Esophagus muscularis mucosa (tissue), 4 donors: ENCODE data around the gene ST6GALNAC6. TPM values are rescaled to one million over a fixed set of nuclear protein-coding genes. Genes with fewer than 3 reads are reported as not detected.

ENCODE experiments used
- DNase-seq: peaks from one replicate; pipeline ENCODE4 v3.0.0-alpha.2; 2017; ENCODE audit errors: extremely low spot score
- H3K27ac ChIP-seq, 4 donors: fragments of 200-600 bp; sonication (generic); replicated peaks in 1 of 4; 1 replicate in 3 of 4; 2 replicates in 1 of 4; pipeline ENCODE4 v1.5.1; 2016 to 2019; ENCODE audit warnings: mild to moderate bottlenecking in 1 of 4
- H3K27me3 ChIP-seq, 4 donors: fragments of 200-600 bp; sonication (generic); one replicate each; pipeline versions ENCODE4 v1.5.1 to v1.6.0; 2016 to 2019
- H3K36me3 ChIP-seq, 4 donors: fragments of 200-600 bp; sonication (generic); one replicate each; pipeline ENCODE4 v1.5.1; 2016 to 2019
- H3K4me1 ChIP-seq, 4 donors: fragments of 200-600 bp; sonication (generic); one replicate each; pipeline ENCODE4 v1.5.1; 2016 to 2019
- H3K4me3 ChIP-seq, 4 donors: fragments of 200-600 bp; sonication (generic); 1 replicate in 2 of 4; 2 replicates in 2 of 4; pipeline ENCODE4 v1.5.1; 2016 to 2019; ENCODE audit warnings: mild to moderate bottlenecking in 4 of 4, moderate library complexity in 1 of 4
- H3K9me3 ChIP-seq, 4 donors: fragments of 200-600 bp; sonication (generic); 1 replicate in 3 of 4; 2 replicates in 1 of 4; pipeline ENCODE4 v1.5.1; 2016 to 2019
- CTCF ChIP-seq, 3 experiments: fragments of 200-600 bp in 2 of 3; fragments of 450-650 bp in 1 of 3; sonication (generic) in 2 of 3; IDR thresholded peaks; one replicate each; pipeline ENCODE4 v1.5.1; 2017 to 2019; ENCODE audit warnings: antibody characterized with exemption in 3 of 3, mild to moderate bottlenecking in 2 of 3, moderate library complexity in 1 of 3
- EP300 ChIP-seq: sonication (generic); formaldehyde crosslinking; IDR thresholded peaks from one replicate; pipeline ENCODE4 v1.6.1; 2017; ENCODE audit warnings: antibody characterized with exemption
- POLR2A ChIP-seq: fragments of 450-650 bp; IDR thresholded peaks from one replicate; pipeline ENCODE4 v1.6.1; 2017; ENCODE audit warnings: antibody characterized with exemption, moderate library complexity, mild to moderate bottlenecking, low read depth
- POLR2AphosphoS5 ChIP-seq, 2 donors: sonication (generic); formaldehyde crosslinking; IDR thresholded peaks; one replicate each; pipeline ENCODE4 v1.6.1; 2017; ENCODE audit warnings: antibody characterized with exemption in 2 of 2
- WGBS: methylation state at CpG from one replicate; pipeline ENCODE4 v1.1.5; 2018; 5-methylcytosine and 5-hydroxymethylcytosine counted together
- intact Hi-C: fragments of 100-400 bp; cut with DNase I; formaldehyde crosslinking; loops from one replicate; pipeline ENCODE4 v1.15.1; 2023
- small RNA-seq, 3 donors: library from RNA; depleted of rRNA; stranded (forward); fragments of <200 nt; gene quantifications; one replicate each; pipeline ENCODE3, GENCODE V24; 2016
- total RNA-seq, 4 donors: library from RNA; depleted of rRNA; stranded (reverse); fragments of >200 nt; gene quantifications; one replicate each; pipeline versions ENCODE4 v1.1.0 to v1.2.1, GENCODE V29; 2016

ST6GALNAC6 gene
- total RNA-seq, 4 donors from 2014 or later, result 95.9 to 169 (median 125) TPM

- H3K27ac ChIP-seq, result peak overlapping the region; percentile 75 to 87 (median 80)
- H3K9me3 ChIP-seq, result no peaks in the 10 kb centered on the region
- no peaks in the 10 kb centered on the region for H3K27me3 ChIP-seq
- intact Hi-C loops, result no loop called here
- H3K4me1 ChIP-seq, result peaks cover 70 to 95% (median 90%) of the 10 kb centered on the region in 4 donors
- no peak for DNase-seq
- TF ChIP-seq CTCF (IDR thresholded peaks at IDR 0.05), result no peak
- TF ChIP-seq POLR2A, result no peak
- TF ChIP-seq EP300, result no peak
- no peak for TF ChIP-seq POLR2AphosphoS5 (IDR thresholded peaks at IDR 0.05)
- peak overlapping the region in 3 of 4 donors; percentile 15 to 26 (median 23) for H3K4me3 ChIP-seq
- peaks cover 0 to 29% (median 6%) of the 10 kb centered on the region in 4 donors for H3K36me3 ChIP-seq
- WGBS, result 56% methylated on average over 17 of the region's 17 CpGs
These were observed 63.3 kb downstream of the ST6GALNAC6 start for GRCh38 chr9:127835991-127836516.

Small RNAs within 50 kb of the gene (small RNA-seq; reads per million reads assigned to genes)
- gene MIR4672 (0 to 0.34 (median 0) reads per million in 3 donors), gene RNA5SP296 (0 reads per million in 3 donors)

Other genes starting within 250 kb of the ST6GALNAC6 start
- gene CFAP157, start 192.6 kb downstream of the ST6GALNAC6 start, total RNA-seq, result under 1 TPM in 2 of 4 donors, not detected in 2; 0.26 to 0.42 TPM
- 10 to 100 TPM; 16.8 to 23.5 (median 20.5) TPM for gene PTRH1, start 183.9 kb downstream of the ST6GALNAC6 start, total RNA-seq
- gene TTC16, start 183.5 kb downstream of the ST6GALNAC6 start, total RNA-seq, result under 1 TPM in 3 of 4 donors, not detected in 1; under 0.01 to 0.17 (median 0.11) TPM
- 1 to 10 TPM; 5.4 to 9.2 (median 7.0) TPM for gene TOR2A, start 164.3 kb downstream of the ST6GALNAC6 start, total RNA-seq
- gene SH2D3C, start 120.9 kb downstream of the ST6GALNAC6 start, total RNA-seq, result 10 to 100 TPM in 3 of 4 donors, 1 to 10 TPM in 1; 5.0 to 18.1 (median 14.3) TPM
- gene CDK9, start 113.6 kb downstream of the ST6GALNAC6 start, total RNA-seq, result 10 to 100 TPM; 54.4 to 79.6 (median 71.7) TPM
- gene FPGS, start 96.7 kb downstream of the ST6GALNAC6 start, total RNA-seq, result 10 to 100 TPM; 36.1 to 56.3 (median 50.1) TPM
- gene ENG, start 44.9 kb downstream of the ST6GALNAC6 start, total RNA-seq, result 10 to 100 TPM; 36.5 to 91.2 (median 78.3) TPM
- gene AK1, start 21.9 kb downstream of the ST6GALNAC6 start, total RNA-seq, result 10 to 100 TPM; 37.4 to 75.0 (median 56.0) TPM
- gene ST6GALNAC4, start 17.4 kb upstream of the ST6GALNAC6 start, total RNA-seq, result 10 to 100 TPM; 20.3 to 44.8 (median 35.9) TPM
- 1 to 10 TPM; 1.3 to 2.8 (median 2.2) TPM for gene PIP5KL1, start 31.2 kb upstream of the ST6GALNAC6 start, total RNA-seq
- 10 to 100 TPM in 1 of 4 donors, 1 to 10 TPM in 3; 6.6 to 13.3 (median 8.5) TPM for gene DPM2, start 38.3 kb upstream of the ST6GALNAC6 start, total RNA-seq
- gene EEIG1, start 81.4 kb upstream of the ST6GALNAC6 start, total RNA-seq, result 10 to 100 TPM; 12.4 to 29.5 (median 20.0) TPM
- 10 to 100 TPM in 2 of 4 donors, 1 to 10 TPM in 2; 5.4 to 12.0 (median 9.7) TPM for gene NAIF1, start 167.7 kb upstream of the ST6GALNAC6 start, total RNA-seq
- 100 to 1,000 TPM in 1 of 4 donors, 10 to 100 TPM in 3; 14.5 to 140 (median 21.3) TPM for gene SLC25A25, start 168.6 kb upstream of the ST6GALNAC6 start, total RNA-seq
- 10 to 100 TPM; 58.0 to 72.7 (median 60.5) TPM for gene PTGES2, start 228.1 kb upstream of the ST6GALNAC6 start, total RNA-seq
- 1 to 10 TPM in 1 of 4 donors, under 1 TPM in 1, not detected in 2; 0.83 to 6.2 TPM for gene LCN2, start 249.8 kb upstream of the ST6GALNAC6 start, total RNA-seq